ENCODE results near the gene ZNF319.

Gene ZNF319

GRCh38 chr16:57999971-58000705 is at the start of gene ZNF319:
Gene ZNF319 (minus strand): TSS chr16:58000672. CDS start chr16:57998265, 2,407 bp downstream.
- no peak for DNase-seq

- no peak for DNase-seq
These were observed 49.0 kb upstream of the ZNF319 start for GRCh38 chr16:58049232-58050185.

GRCh38 chr16:58048494-58049231 is 48.2 kb upstream of the ZNF319 start:
- no peak for DNase-seq

GRCh38 chr16:58047557-58048348 is 47.3 kb upstream of the ZNF319 start:
- DNase-seq = no peak

GRCh38 chr16:58046936-58047335 is 46.5 kb upstream of the ZNF319 start:
- DNase-seq = no peak

GRCh38 chr16:58046054-58046881 is 45.8 kb upstream of the ZNF319 start:
- DNase-seq = no peak

- no peak for DNase-seq
These were observed 44.6 kb upstream of the ZNF319 start for GRCh38 chr16:58045096-58045495.

- DNase-seq = no peak
These were observed 44.0 kb upstream of the ZNF319 start for GRCh38 chr16:58044266-58045019.

GRCh38 chr16:58043571-58044155 is 43.2 kb upstream of the ZNF319 start:
- no peak for DNase-seq

GRCh38 chr16:58042886-58043515 is 42.5 kb upstream of the ZNF319 start:
- DNase-seq = no peak

- DNase-seq = no peak
These were observed 41.8 kb upstream of the ZNF319 start for GRCh38 chr16:58042001-58042885.

- DNase-seq = no peak
These were observed 41.1 kb upstream of the ZNF319 start for GRCh38 chr16:58041628-58041955.

GRCh38 chr16:58040945-58041627 is 40.6 kb upstream of the ZNF319 start:
- no peak for DNase-seq

- no peak for DNase-seq
These were observed 40.0 kb upstream of the ZNF319 start for GRCh38 chr16:58040496-58040846.

GRCh38 chr16:58039829-58040495 is 39.5 kb upstream of the ZNF319 start:
- DNase-seq = no peak

- DNase-seq = no peak
These were observed 37.8 kb upstream of the ZNF319 start for GRCh38 chr16:58038219-58038641.

GRCh38 chr16:58037365-58038057 is 37.0 kb upstream of the ZNF319 start:
- no peak for DNase-seq
